Neural cell (in vitro differentiated cells): ENCODE results near the gene ATL2. TPM values are rescaled to one million over a fixed set of nuclear protein-coding genes. Genes with fewer than 3 reads are reported as not detected.

Source experiments
- H2AFZ ChIP-seq: fragments of 200-600, 300-800 bp; sonication (generic), shearing (Covaris generic); 2 replicates; pipeline ENCODE4 v1.6.0; 2014; ENCODE audit warnings: low read depth, mild to moderate bottlenecking, antibody characterized with exemption, low read length, moderate library complexity
- H3F3A ChIP-seq: fragments of 200-600 bp; shearing (Covaris generic); 2 replicates; pipeline ENCODE4 v1.6.1; 2016; ENCODE audit warnings: mild to moderate bottlenecking, moderate library complexity, mixed read lengths, antibody characterized with exemption, low read length; ENCODE audit not compliant: insufficient read depth, poor library complexity, severe bottlenecking
- H3K27ac ChIP-seq: fragments of 200-600, 300-800 bp; sonication (generic), shearing (Covaris generic); 2 replicates; pipeline ENCODE4 v1.5.1; 2014; ENCODE audit warnings: mild to moderate bottlenecking, low read length, moderate library complexity
- H3K27me3 ChIP-seq: fragments of 300-800, 200-600 bp; sonication (generic), shearing (Covaris generic); 2 replicates; pipeline ENCODE4 v1.6.0; 2014; ENCODE audit warnings: mild to moderate bottlenecking, low read depth, low read length, moderate library complexity; ENCODE audit not compliant: insufficient read depth
- H3K36me3 ChIP-seq: fragments of 300-800, 200-600 bp; sonication (generic), shearing (Covaris generic); 2 replicates; pipeline ENCODE4 v1.5.1; 2014; ENCODE audit warnings: mild to moderate bottlenecking, antibody characterized with exemption, low read length, moderate library complexity; ENCODE audit not compliant: insufficient read depth
- H3K4me2 ChIP-seq: fragments of 300-800, 200-600 bp; sonication (generic), shearing (Covaris generic); 2 replicates; pipeline ENCODE4 v1.6.0; 2014; ENCODE audit warnings: mild to moderate bottlenecking, low read length
- H3K4me3 ChIP-seq: fragments of 300-800, 200-600 bp; sonication (generic), shearing (Covaris generic); 2 replicates; pipeline ENCODE4 v1.5.1; 2014; ENCODE audit warnings: mild to moderate bottlenecking, low read length, moderate library complexity
- H3K79me2 ChIP-seq: fragments of 200-600 bp; shearing (Covaris generic); replicated peaks from 2 replicates; pipeline ENCODE4 v1.6.0; 2014; ENCODE audit warnings: mild to moderate bottlenecking, low read length, moderate library complexity; ENCODE audit not compliant: insufficient read depth
- H3K9ac ChIP-seq: fragments of 300-800, 200-600 bp; sonication (generic), shearing (Covaris generic); 2 replicates; pipeline ENCODE4 v1.6.1; 2016; ENCODE audit warnings: mild to moderate bottlenecking, low read length, mixed read lengths
- H3K9me2 ChIP-seq: fragments of 200-600 bp; shearing (Covaris generic); 2 replicates; pipeline ENCODE4 v1.6.1; 2016; ENCODE audit warnings: mild to moderate bottlenecking, low read length, mixed read lengths; ENCODE audit not compliant: insufficient read depth
- H3K9me3 ChIP-seq: fragments of 200-600, 300-800 bp; sonication (generic), shearing (Covaris generic); 2 replicates; pipeline ENCODE4 v1.6.1; 2016; ENCODE audit warnings: mild to moderate bottlenecking, mixed run types, low read length, moderate library complexity, mixed read lengths
- H4K20me1 ChIP-seq: fragments of 200-600 bp; shearing (Covaris generic); 2 replicates; pipeline ENCODE4 v1.6.1; 2016; ENCODE audit warnings: mild to moderate bottlenecking, mixed run types; ENCODE audit not compliant: insufficient read depth
- EP300 ChIP-seq: fragments of 450-650 bp; conservative IDR thresholded peaks from 2 replicates; pipeline ENCODE4 v1.6.1; 2014; ENCODE audit warnings: antibody characterized with exemption, mild to moderate bottlenecking, moderate library complexity; ENCODE audit not compliant: poor library complexity, severe bottlenecking
- EZH2 ChIP-seq: fragments of 200-600, 300-800 bp; shearing (Covaris generic), sonication (generic); IDR thresholded peaks from 2 replicates; pipeline ENCODE4 v1.6.1; 2014; ENCODE audit warnings: antibody characterized with exemption, low read length, borderline replicate concordance, mild to moderate bottlenecking; ENCODE audit not compliant: insufficient read depth, poor library complexity, severe bottlenecking
- MXI1 ChIP-seq: fragments of 450-650 bp; conservative IDR thresholded peaks from 2 replicates; pipeline ENCODE4 v1.6.1; 2014; ENCODE audit warnings: antibody characterized with exemption, mild to moderate bottlenecking; ENCODE audit not compliant: poor library complexity, severe bottlenecking
- POLR2AphosphoS5 ChIP-seq: IDR thresholded peaks from 2 replicates; pipeline ENCODE4 v1.6.1; 2012
- RAD21 ChIP-seq: fragments of 450-650 bp; conservative IDR thresholded peaks from 2 replicates; pipeline ENCODE4 v1.6.1; 2014; ENCODE audit warnings: antibody characterized with exemption, mild to moderate bottlenecking, moderate library complexity
- REST ChIP-seq: IDR thresholded peaks from 2 replicates; pipeline ENCODE4 v1.6.1; 2012; ENCODE audit warnings: borderline replicate concordance
- SMC3 ChIP-seq: fragments of 450-650 bp; conservative IDR thresholded peaks from 2 replicates; pipeline ENCODE4 v1.6.1; 2014; ENCODE audit warnings: antibody characterized with exemption, mild to moderate bottlenecking, moderate library complexity; ENCODE audit not compliant: poor library complexity
- TAF1 ChIP-seq: IDR thresholded peaks from 2 replicates; pipeline ENCODE4 v1.6.1; 2012; ENCODE audit warnings: low read depth
- polyA plus RNA-seq: library from polyadenylated mRNA; depleted of rRNA; stranded (reverse); fragments of >200 nt; gene quantifications from 2 replicates; pipeline ENCODE4 v1.2.3, GENCODE V29; 2014
- TF ChIP-seq, protein P1 (sequence below): fragments of 450-650 bp; IDR thresholded peaks from 2 replicates; pipeline ENCODE4 v1.5.1; 2014; ENCODE audit warnings: antibody characterized with exemption, mild to moderate bottlenecking, moderate library complexity; ENCODE audit not compliant: poor library complexity, severe bottlenecking

Gene ATL2
- polyA plus RNA-seq, 1 donor from 2014 or later, result 66.8 TPM

- Histone ChIP-seq H3K27ac (no peak overlapping the region), H4K20me1 (no peaks in the 10 kb centered on the region), H2AFZ (no peak overlapping the region), H3K4me2 (no peak overlapping the region), H3K36me3 (no peaks in the 10 kb centered on the region), H3K4me3 (no peak overlapping the region), H3K27me3 (no peaks in the 10 kb centered on the region), H3K79me2 (no peaks in the 10 kb centered on the region), H3K9me2 (no peaks in the 10 kb centered on the region), H3K9ac (no peak overlapping the region), H3K9me3 (no peaks in the 10 kb centered on the region), H3F3A (no peaks in the 10 kb centered on the region)
- TF ChIP-seq MXI1 (no peak), EZH2 (no peak), REST (no peak), RAD21 (no peak), EP300 (no peak), POLR2AphosphoS5 (no peak), TAF1 (no peak), SMC3 (no peak)
- TF ChIP-seq, protein P1, sequence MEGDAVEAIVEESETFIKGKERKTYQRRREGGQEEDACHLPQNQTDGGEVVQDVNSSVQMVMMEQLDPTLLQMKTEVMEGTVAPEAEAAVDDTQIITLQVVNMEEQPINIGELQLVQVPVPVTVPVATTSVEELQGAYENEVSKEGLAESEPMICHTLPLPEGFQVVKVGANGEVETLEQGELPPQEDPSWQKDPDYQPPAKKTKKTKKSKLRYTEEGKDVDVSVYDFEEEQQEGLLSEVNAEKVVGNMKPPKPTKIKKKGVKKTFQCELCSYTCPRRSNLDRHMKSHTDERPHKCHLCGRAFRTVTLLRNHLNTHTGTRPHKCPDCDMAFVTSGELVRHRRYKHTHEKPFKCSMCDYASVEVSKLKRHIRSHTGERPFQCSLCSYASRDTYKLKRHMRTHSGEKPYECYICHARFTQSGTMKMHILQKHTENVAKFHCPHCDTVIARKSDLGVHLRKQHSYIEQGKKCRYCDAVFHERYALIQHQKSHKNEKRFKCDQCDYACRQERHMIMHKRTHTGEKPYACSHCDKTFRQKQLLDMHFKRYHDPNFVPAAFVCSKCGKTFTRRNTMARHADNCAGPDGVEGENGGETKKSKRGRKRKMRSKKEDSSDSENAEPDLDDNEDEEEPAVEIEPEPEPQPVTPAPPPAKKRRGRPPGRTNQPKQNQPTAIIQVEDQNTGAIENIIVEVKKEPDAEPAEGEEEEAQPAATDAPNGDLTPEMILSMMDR, result no peak
Observed at GRCh38 chr2:38416296-38417036, 39.4 kb upstream of the ATL2 start.

- Histone ChIP-seq H3K36me3 (no peaks in the 10 kb centered on the region), H3K27me3 (no peaks in the 10 kb centered on the region), H3K9me2 (no peaks in the 10 kb centered on the region), H3K79me2 (no peaks in the 10 kb centered on the region), H4K20me1 (no peaks in the 10 kb centered on the region), H3K4me2 (no peak overlapping the region), H3K4me3 (no peak overlapping the region), H2AFZ (no peak overlapping the region), H3K9ac (no peak overlapping the region), H3K27ac (no peak overlapping the region), H3K9me3 (no peaks in the 10 kb centered on the region), H3F3A (no peaks in the 10 kb centered on the region)
- TF ChIP-seq TAF1 (no peak), EZH2 (no peak), REST (no peak), SMC3 (no peak), POLR2AphosphoS5 (no peak), EP300 (no peak), RAD21 (no peak), MXI1 (no peak)
- TF ChIP-seq, protein P1, result no peak
Observed at GRCh38 chr2:38415728-38416291, 38.7 kb upstream of the ATL2 start.
